HG02870 (cell line): ENCODE measurements around the gene PET100.

Experiments used
- ATAC-seq: cut with Tn5 transposase; IDR thresholded peaks from one replicate; pipeline ENCODE4 v1.9.1; 2021; ENCODE audit warnings: mild to moderate bottlenecking, moderate library complexity; ENCODE audit not compliant: unreplicated experiment

Gene PET100

GRCh38 chr19:7677669-7678311 lies 48.2 kb downstream of the PET100 start:
- no peak for ATAC-seq

- peak; percentile 49 for ATAC-seq
These were observed 49.6 kb downstream of the PET100 start for GRCh38 chr19:7678971-7679751.

- ATAC-seq: no peak
These were observed 50.4 kb downstream of the PET100 start for GRCh38 chr19:7679771-7680605.

GRCh38 chr19:7680606-7681339 lies 51.2 kb downstream of the PET100 start, which contains the start of gene TRAPPC5:
Gene TRAPPC5 (plus strand): TSS chr19:7680833. CDS start chr19:7682254, 1,421 bp downstream.
- no peak for ATAC-seq
